ENCODE measurements around the gene TAS2R43.
"Not testable (repeated sequence)": the region's sequence is repeated elsewhere in the genome, so short reads cannot be mapped to it uniquely, and the experiment has no call there.

TAS2R43 gene

GRCh38 chr12:11092128-11092527, at the start of gene TAS2R43:
Gene TAS2R43 (minus strand): TSS chr12:11092313. CDS start chr12:11092229, 84 bp downstream.
- DNase-seq (ENCODE audit: extremely low read depth in 1 of 2, low read depth in 1 of 2) = no peak

GRCh38 chr12:11136075-11136474, 44.0 kb upstream of the TAS2R43 start:
- DNase-seq (ENCODE audit: extremely low read depth in 1 of 2, low read depth in 1 of 2) = no peak

- DNase-seq (ENCODE audit: extremely low read depth in 1 of 2, low read depth in 1 of 2) = no peak
These were observed 42.2 kb upstream of the TAS2R43 start, which contains the start of gene TAS2R30 for GRCh38 chr12:11134305-11134704. Gene TAS2R30 (minus strand): TSS chr12:11134644. CDS start chr12:11134244, 400 bp downstream.

GRCh38 chr12:11133816-11134215, 41.7 kb upstream of the TAS2R43 start:
- DNase-seq (ENCODE audit: extremely low read depth in 1 of 2, low read depth in 1 of 2) = no peak

GRCh38 chr12:11133162-11133561, 41.0 kb upstream of the TAS2R43 start:
- no peak for DNase-seq (ENCODE audit: extremely low read depth in 1 of 2, low read depth in 1 of 2)

GRCh38 chr12:11130999-11131398, 38.9 kb upstream of the TAS2R43 start:
- no peak for DNase-seq (ENCODE audit: extremely low read depth in 1 of 2, low read depth in 1 of 2)

- DNase-seq (ENCODE audit: extremely low read depth in 1 of 2, low read depth in 1 of 2) = no peak
These were observed 38.3 kb upstream of the TAS2R43 start for GRCh38 chr12:11130382-11130781.

GRCh38 chr12:11114130-11114529, 22.0 kb upstream of the TAS2R43 start:
- DNase-seq (ENCODE audit: extremely low read depth in 1 of 2, low read depth in 1 of 2) = not testable (repeated sequence)

GRCh38 chr12:11111213-11111612, 19.1 kb upstream of the TAS2R43 start:
- DNase-seq (ENCODE audit: extremely low read depth in 1 of 2, low read depth in 1 of 2) = not testable (repeated sequence)

- no peak for DNase-seq (ENCODE audit: extremely low read depth in 1 of 2, low read depth in 1 of 2)
These were observed 16.7 kb upstream of the TAS2R43 start for GRCh38 chr12:11108862-11109261.

- no peak for DNase-seq (ENCODE audit: extremely low read depth in 1 of 2, low read depth in 1 of 2)
These were observed 15.6 kb upstream of the TAS2R43 start for GRCh38 chr12:11107719-11108118.

- DNase-seq (ENCODE audit: extremely low read depth in 1 of 2, low read depth in 1 of 2) = no peak
These were observed 14.2 kb upstream of the TAS2R43 start for GRCh38 chr12:11106288-11106687.

GRCh38 chr12:11105546-11105945, 13.4 kb upstream of the TAS2R43 start:
- no peak for DNase-seq (ENCODE audit: extremely low read depth in 1 of 2, low read depth in 1 of 2)

- DNase-seq (ENCODE audit: extremely low read depth in 1 of 2, low read depth in 1 of 2) = not testable (repeated sequence)
These were observed 2.8 kb upstream of the TAS2R43 start for GRCh38 chr12:11094910-11095309.

GRCh38 chr12:11089246-11089645, 2.9 kb downstream of the TAS2R43 start:
- DNase-seq (ENCODE audit: extremely low read depth in 1 of 2, low read depth in 1 of 2) = no peak

GRCh38 chr12:11085419-11085818, 6.7 kb downstream of the TAS2R43 start:
- DNase-seq (ENCODE audit: extremely low read depth in 1 of 2, low read depth in 1 of 2) = no peak

GRCh38 chr12:11081987-11082386, 10.1 kb downstream of the TAS2R43 start:
- no peak for DNase-seq (ENCODE audit: extremely low read depth in 1 of 2, low read depth in 1 of 2)

GRCh38 chr12:11078246-11078645, 13.9 kb downstream of the TAS2R43 start:
- no peak for DNase-seq (ENCODE audit: extremely low read depth in 1 of 2, low read depth in 1 of 2)

GRCh38 chr12:11075642-11076041, 16.5 kb downstream of the TAS2R43 start:
- no peak for DNase-seq (ENCODE audit: extremely low read depth in 1 of 2, low read depth in 1 of 2)

- no peak for DNase-seq (ENCODE audit: extremely low read depth in 1 of 2, low read depth in 1 of 2)
These were observed 20.7 kb downstream of the TAS2R43 start for GRCh38 chr12:11071414-11071813.

- DNase-seq (ENCODE audit: extremely low read depth in 1 of 2, low read depth in 1 of 2) = no peak
These were observed 21.1 kb downstream of the TAS2R43 start for GRCh38 chr12:11070999-11071398.

GRCh38 chr12:11069854-11070365, 22.2 kb downstream of the TAS2R43 start:
- no peak for DNase-seq (ENCODE audit: extremely low read depth in 1 of 2, low read depth in 1 of 2)

GRCh38 chr12:11067514-11067913, 24.6 kb downstream of the TAS2R43 start:
- DNase-seq (ENCODE audit: extremely low read depth in 1 of 2, low read depth in 1 of 2) = no peak
